GM19324 (cell line): ENCODE results near the gene ARL5A.
"Not testable (repeated sequence)": the region's sequence is repeated elsewhere in the genome, so short reads cannot be mapped to it uniquely, and the experiment has no call there.

Experiments
- ATAC-seq: cut with Tn5 transposase; IDR thresholded peaks from one replicate; pipeline ENCODE4 v1.9.1; 2021; ENCODE audit warnings: mild to moderate bottlenecking, moderate library complexity; ENCODE audit not compliant: unreplicated experiment, low FRiP score

ARL5A gene

GRCh38 chr2:151799886-151800292, 28.3 kb downstream of the ARL5A start:
- no peak for ATAC-seq

GRCh38 chr2:151796774-151797173, 31.4 kb downstream of the ARL5A start:
- no peak for ATAC-seq

DNA sequence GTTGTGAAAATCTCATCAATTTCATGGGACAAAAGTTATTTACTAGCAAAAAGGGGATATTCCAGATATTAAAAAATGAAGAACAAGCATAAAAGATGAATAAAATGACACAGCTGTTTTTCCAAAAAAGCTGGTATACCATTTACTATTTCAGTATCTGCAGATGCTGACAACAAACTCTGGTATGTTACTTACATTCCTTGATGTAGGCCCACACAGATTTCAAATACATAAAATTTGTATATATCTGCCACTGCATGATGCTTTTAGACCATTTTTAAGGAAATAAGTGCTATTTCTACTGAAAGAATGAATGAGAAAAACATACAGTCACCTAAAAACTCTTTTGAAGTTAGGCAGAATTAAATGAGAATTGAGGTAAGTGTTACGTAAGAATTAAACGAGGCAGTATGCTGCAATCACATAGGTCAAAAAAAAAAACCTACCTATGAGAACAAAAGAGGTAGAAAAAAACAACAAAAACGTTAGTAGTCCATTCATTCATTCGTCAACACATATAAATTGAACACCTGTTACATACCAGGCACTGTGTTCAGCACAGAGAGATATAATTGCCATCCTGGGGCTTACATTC, 32.5 kb downstream of the ARL5A start:
- ATAC-seq = no peak

GRCh38 chr2:151794422-151794821, 33.8 kb downstream of the ARL5A start:
- ATAC-seq = not testable (repeated sequence)

- no peak for ATAC-seq
Measured at GRCh38 chr2:151793123-151793522, 35.1 kb downstream of the ARL5A start.

GRCh38 chr2:151792589-151792988, 35.6 kb downstream of the ARL5A start:
- no peak for ATAC-seq

GRCh38 chr2:151791545-151791944, 36.7 kb downstream of the ARL5A start:
- ATAC-seq = no peak

DNA sequence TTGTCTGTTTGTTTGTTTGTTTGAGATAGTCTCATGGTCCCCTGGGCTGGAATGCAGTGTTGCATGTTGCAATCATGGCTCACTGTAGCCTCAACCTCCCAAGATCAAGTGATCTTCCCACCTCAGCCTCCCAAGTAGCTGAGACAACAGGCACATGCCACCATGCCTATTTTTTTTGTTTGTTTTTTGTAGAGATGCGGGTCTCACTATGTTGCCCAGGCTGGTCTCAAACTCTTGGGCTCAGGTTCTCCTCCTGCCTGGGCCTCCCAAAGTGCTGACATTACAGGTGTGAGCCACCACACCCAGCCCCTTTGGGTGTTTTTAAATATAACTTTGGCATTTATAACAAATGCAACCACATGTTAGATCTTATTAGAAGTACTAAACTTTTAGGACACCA, 37.5 kb downstream of the ARL5A start:
- no peak for ATAC-seq

DNA sequence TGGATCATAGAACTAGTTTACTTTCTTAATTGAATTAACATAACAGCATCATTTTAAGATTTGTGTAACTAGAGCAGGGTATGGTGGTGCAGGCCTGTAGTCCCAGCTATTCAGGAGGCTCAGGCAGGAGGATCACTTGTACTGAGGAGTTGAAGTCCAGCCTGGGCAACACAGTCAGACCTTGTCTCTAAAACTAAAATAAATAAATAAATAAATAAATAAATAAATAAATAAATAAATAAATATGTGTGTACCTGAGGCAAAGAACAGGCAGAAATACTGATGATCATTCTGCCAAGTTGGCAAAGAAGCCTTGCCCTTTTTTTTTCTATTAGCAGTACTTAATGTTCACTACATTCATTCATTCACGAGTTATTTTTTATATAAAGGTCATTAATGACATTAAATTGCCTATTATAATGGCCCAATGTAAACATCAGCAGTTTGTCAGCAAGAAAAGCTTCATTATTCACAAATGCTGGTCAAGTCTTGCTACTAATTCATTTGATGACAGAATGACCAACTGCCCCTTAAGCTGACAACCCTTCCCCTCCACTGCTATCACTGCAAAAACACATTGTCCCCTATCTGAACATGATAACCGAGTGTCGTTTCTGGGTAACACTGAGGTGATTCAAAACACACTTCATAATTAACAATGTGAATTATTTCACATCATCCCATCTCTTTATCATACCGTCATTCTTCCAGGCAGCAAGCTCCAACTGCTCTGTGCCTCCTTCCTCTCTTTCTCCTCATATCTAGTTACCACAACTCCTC, 39.0 kb downstream of the ARL5A start:
- no peak for ATAC-seq

DNA sequence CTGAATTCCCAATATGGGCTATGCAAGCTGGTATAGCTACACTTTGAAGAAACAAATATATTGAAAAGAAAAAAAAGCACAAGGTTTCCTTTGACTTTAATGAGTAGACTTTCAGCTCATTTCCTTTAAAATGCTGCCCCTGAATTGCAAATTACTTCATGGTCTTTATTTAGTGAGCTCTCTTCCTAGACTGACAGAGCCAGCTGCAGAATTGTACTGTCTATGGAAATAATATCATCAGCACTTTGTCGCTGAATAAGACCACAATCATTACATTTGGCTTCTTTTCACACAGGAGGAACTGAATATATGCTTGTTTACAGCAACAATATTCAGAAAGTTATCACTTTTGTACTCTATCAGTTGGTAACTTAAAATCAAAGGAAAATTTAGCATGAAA, 41.7 kb downstream of the ARL5A start:
- no peak for ATAC-seq

GRCh38 chr2:151786077-151786476, 42.1 kb downstream of the ARL5A start:
- ATAC-seq = no peak

DNA sequence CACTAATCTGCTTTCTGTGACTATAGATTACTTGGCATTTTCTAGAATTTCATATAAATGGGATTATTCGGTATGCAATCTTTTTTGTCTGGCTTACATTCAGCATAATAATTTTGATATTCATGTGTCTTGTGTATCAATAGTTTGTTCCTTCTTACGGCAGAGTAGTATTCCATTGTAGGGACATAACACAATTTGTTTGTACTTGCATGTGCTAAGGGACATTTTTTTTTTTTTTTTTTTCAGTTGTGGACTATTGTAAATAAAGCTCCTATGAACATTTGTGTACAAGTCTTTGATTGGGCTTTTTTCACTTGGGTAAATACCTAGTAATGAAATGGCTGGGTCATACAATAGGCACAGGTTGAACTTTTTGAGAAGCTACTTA, 45.1 kb downstream of the ARL5A start:
- ATAC-seq = no peak

GRCh38 chr2:151782378-151783132, 45.7 kb downstream of the ARL5A start:
- no peak for ATAC-seq

DNA sequence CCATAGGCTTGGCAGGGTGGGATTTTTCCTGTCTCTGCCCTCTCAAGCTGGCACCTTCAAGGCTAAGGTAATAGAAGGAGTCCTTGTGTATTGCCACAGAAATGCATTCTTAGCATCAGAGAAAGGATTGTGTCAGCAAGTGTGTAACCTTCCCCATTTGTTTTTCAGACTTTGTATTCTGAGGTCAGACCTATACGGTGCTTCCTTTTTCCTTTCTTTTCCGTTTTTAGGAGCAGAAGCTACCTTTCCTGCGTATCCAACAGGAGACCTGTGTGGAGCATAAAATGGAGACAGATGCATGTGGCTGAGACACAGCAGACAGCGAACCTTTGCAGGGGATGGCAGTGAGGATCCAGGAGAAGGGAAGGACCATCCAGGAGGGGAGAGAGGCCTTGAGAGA, 46.6 kb downstream of the ARL5A start:
- no peak for ATAC-seq

DNA sequence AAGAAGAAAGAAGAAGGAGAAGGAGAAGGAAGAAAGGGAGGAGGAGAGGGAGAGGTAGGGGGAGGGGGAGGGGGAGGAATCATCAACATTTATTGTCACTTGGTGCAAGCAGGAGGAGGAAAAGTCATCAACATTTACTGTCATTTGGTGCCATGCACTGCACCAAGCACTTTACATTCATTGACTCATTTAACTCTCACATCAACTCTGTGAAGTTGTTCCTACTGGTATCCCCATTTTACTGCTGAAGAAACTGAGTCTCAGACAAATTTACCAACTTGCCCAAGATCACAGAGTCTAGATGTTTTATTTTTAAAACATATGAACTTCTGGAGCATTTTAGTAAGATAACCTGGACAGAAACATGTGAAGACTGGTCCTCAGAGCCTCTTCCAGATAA, 47.3 kb downstream of the ARL5A start:
- ATAC-seq = no peak

GRCh38 chr2:151777935-151778334, 50.3 kb downstream of the ARL5A start:
- no peak for ATAC-seq

DNA sequence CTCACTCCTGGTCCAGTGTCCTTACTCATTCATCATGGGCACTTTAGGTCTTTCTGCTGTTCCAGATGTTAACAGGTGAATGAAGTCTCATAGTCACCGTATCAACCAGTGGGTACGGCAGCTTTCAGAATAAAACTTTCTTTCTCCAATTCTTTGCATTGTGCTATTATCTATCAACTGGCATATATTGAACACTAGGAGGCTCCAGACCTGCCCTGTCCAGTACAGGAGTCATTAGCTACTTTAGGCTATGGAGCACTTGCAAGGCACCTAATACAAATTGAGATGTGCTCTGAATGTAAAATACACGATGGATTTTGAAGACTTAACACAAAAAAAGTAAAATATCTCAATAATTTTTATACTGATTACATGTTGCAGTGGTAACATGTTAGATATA, 50.7 kb downstream of the ARL5A start:
- ATAC-seq = no peak

- no peak for ATAC-seq
Measured at GRCh38 chr2:151776367-151776766, 51.9 kb downstream of the ARL5A start.

- no peak for ATAC-seq
Measured at GRCh38 chr2:151775057-151775740, 53.0 kb downstream of the ARL5A start.

- ATAC-seq = no peak
Measured at GRCh38 chr2:151774506-151774905, 53.7 kb downstream of the ARL5A start.
